HG03108 (cell line): ENCODE data around the gene COX6B2.

Experiments
- ATAC-seq: cut with Tn5 transposase; IDR thresholded peaks from one replicate; pipeline ENCODE4 v1.9.1; 2021; ENCODE audit warnings: moderate library complexity; ENCODE audit not compliant: unreplicated experiment

The COX6B2 gene

DNA sequence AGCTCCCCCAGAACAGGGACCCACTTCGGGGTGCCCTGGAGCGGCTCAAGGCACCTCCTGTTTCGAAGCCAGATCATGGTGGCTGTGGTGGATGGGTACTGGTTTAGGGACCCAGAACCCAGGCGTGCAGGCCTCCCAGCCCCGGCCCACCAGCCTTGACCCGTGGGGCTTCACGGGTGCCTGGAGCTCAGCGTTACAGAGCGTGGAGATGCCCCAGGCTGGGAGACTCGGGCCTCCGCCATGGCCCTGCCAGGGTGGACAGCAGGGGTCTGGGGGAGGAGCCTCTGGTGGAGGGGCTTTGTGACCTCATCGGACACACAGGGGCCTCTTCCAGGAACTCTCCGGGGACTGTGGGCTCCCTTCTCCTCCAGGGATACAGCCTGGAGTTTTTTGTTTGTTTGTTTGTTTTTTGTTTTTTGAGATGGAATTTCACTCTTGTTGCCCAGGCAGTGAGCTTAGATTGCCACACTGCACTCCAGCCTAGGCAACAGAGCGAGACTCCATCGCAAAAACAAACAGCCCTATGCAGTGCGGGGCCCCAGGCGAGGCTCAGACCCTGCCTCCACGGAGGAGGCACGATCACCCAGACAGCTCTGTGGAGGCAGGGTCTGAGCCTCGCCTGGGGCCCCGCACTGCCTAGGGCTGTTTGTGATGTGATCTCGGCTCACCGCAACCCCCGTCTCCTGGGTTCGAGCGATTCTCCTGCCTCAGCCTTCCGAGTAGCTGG is 8.6 kb upstream of the COX6B2 start, which contains the start of gene GARIN5B:
TSS of gene GARIN5B (minus strand) at position 271 of the 727 bp plus-strand sequence. CDS start at position 77, 194 bp downstream.
- no peak for ATAC-seq

DNA sequence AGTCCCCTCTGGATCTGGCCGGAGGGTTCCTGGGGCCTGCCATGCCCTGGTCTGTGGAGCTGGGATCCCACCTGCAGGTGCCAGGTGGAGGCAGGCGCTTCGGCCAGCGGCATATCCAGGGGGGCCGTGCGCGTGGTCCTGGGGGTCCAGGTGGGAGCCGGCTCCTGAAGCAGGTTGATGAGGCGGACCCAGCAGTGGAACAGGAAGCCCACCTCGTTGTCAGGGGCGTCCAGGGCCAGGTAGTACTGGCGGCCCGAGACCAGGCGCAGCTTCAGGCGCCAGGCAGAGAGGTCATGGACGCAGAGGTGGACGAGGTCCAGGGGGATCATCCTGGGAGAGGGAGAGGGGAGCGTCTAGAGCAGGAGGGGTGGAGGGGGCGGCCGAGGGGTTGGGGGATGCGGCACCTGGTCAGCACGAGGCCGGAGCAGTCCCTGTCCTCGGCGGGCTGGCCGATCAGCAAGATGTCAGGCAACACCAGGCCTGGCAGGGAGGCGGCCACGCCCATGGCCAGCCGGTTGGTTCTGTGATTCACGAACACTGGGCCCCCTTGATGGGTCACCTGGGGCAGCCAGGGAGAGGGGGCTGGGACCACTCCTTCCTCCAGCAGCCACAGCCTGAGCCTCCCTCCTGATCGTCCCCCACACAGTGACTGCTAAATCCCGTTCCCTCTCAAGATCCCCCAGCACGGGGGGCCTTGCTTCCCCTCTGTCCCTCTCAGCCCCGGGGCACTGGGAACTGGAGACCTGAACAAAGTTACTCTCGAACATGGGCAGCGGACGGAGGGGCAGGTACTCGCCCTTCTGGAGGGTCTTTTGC is 7.9 kb upstream of the COX6B2 start:
- no peak for ATAC-seq

DNA sequence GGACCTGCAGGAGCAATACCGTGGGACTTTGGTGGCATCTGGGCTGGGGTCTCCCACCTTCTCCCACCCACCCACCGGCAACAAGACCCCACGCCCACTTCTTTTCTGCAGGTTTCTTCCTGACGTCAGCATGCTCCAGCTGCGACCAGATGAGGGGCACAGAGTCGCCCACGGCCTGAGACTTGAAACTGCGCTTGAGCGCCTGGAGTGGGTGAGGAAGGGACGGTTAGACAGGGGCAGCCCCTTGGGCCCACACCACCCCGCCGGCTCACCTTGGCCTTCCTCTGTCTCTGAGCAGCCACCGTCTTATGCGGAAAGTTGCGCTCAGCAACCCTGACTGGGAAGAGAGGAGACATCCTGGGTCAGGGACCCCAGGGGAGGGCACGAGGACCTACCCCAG is 6.4 kb upstream of the COX6B2 start:
- ATAC-seq, result no peak

DNA sequence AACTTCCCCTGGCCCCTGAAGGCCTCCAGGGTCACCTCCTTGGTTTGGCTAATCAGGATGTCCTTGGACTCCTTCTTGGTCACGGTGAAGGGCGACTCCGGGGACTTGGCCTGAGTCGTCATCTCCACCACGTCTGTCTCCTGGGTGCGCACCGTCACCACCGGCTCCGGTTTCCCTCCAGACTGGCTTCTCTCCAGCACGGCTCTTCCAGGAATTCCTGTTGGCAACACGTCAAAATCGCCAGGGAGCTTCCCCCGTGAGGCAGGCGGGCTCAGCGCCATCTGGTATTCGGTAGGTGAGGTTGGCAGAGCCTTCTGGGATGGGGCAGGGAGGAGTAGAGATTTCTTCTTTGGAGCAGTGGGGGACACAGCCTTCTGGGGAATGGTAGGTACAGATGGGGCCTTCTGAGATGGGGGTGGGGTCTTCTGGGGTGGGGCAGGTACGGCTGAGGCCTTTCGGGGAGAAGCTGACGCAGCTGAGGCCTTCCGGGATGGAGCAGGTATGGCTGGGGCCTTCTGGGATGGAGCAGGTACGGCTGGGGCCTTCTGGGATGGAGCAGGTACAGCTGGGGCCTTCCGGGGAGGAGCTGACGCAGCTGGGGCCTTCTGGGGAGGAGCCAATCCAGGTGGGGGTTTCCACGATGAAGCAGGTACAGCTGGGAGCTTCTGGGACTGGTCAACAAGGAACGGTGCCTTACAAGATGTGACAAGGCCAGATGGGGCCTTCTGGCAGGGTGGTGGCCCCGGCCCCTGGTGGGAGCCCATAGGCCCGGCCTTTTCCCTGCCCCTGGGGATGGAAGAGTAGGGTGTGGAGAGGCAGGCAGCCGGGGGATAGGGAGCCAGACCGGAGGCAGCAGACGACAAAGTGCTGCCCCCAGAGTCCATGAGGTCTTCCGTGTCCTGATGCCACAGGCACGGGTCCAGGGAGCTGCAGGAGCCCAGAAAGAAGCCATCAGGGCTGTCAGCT is 4.7 kb upstream of the COX6B2 start:
- no peak for ATAC-seq

DNA sequence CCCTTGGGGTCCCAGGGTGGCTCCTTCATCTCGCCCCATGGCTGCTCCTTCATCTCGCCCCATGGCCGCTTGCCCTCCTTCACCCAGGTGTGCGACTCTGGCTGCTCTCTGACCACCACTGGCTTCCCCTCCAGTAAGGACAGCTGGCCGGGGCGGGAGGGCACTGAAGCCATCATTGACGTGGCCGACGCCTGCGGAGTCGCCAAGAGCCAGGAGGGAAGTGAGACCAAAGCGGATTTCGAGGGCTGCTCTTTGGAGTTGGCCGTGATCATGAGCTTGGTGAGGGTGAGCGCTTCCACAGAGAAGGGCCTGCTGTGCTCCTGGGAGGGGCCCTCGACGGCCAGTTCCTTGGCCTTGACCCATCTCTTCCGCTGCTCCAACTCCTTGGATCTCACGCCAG is 4.0 kb upstream of the COX6B2 start:
- no peak for ATAC-seq

DNA sequence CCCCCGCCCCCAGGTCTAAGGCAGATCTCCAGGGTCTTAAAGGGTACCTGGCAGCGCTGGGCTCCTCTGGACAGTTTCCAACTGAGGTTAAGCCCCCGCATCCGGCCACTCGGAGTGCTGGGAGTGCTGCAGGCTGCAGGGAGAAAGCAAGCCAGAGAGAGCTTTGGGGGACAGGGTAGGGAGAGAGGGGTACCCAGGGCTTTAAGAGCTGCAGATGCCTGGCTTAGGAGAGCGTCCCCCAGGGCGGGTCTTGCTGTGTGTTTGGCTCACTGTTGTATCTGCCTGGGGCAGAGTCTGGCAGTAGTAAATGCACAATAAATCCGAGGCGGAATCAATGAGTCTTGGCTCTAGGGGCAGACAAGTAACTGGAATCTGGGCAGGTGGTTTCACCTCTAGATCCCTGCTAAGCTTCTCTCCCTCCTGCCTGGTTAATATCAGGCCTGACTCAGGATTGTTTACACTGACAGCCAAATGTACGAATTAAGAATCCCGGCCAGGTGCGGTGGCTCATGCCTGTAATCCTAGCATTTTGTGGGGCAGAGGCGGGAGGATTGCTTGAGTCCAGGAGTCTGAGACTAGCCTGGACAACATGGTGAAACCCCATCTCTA is 798 bp upstream of the COX6B2 start:
- ATAC-seq, result no peak

DNA sequence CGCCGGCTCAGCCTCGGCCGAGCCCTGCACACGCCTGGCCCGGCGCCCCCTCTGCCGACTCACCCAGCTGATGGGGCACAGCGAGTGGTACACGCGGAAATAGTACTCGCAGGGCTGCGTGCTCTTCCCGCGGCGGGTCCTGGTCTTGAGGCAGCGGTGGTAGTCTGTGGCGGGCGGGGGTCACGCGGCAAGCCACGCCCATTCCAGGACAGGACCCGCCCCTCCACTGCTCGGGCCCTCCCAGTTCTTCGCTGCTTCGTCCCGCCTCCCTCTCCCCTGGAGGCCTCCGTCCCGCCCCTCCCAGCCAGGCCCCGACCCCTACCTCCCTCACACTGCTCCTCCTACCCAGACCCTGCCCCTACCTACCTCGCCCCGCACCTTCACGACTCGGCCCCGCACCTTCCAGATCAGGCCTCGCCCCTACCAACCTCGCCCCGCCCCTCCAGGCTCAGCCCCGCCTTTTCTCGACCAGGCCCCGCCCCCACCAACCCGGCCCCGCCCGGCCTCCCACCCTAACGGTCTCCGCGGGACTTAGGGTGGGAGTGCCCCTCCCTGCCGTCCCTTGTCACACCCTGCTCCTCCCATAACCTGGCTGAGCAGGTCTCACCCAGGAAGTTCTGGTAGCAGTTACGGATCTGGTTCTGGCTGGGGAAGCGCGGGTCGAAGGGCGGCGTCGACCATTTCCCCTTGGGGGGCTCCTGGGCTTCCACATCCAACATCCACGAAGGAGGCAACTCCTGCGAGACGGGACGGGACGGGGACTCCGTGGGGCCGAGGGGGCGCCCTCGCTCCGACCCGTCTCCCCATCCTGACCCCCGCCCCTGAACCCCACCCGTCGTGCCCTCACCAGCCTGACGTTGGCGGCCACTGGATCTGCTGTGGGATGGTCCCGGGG is 469 bp downstream of the COX6B2 start:
- no peak for ATAC-seq

DNA sequence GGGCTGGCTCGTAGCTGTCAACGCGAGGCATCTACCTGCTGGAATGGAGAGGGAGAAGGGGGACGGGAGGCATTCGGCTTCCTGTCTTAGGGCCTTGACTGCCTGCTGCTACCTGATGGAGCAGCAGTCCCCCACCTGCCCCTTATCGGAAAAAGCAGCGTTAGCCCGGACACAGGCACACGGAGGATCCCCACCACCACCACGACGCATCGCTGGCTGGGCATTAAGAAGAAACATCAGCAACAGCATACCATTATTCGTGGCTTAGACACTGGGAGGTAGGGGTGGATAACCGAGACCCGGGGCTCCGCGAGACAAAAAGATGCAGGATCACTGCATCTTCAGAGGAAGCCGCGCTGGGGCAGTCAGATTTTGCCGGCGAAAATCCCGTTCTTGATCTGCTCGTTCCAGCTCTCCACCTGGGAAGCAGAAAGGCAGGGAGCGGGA is 1.1 kb downstream of the COX6B2 start:
- no peak for ATAC-seq

DNA sequence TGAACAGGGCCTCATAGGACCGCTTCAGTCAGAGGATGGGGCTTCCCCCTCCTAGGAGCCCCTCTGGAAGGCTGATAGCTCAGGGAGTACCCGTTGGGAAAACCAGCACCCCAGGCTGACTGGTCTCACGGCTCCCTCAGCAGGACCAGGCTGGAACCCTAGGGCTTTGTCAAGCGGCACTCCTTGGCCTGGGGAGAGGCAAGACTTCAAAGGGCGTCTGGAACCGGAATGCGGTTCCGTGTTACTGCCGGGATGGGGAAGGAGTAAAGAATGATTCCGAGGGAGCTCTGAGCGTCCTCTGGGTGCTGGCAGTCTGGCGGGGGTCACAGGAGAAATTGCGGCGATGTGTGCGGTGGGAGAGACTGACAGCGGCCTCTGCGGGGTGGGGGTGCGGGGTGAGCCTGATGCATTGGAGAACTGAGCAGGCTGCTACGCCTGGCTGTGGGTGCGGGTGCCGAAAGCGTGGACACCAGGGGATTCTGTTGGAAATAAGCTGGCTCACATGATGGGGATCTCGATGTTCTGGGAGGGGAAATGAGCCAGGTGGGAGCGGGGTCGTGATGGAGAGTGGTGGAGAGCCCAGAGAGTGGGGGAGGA is 1.9 kb downstream of the COX6B2 start:
- no peak for ATAC-seq

DNA sequence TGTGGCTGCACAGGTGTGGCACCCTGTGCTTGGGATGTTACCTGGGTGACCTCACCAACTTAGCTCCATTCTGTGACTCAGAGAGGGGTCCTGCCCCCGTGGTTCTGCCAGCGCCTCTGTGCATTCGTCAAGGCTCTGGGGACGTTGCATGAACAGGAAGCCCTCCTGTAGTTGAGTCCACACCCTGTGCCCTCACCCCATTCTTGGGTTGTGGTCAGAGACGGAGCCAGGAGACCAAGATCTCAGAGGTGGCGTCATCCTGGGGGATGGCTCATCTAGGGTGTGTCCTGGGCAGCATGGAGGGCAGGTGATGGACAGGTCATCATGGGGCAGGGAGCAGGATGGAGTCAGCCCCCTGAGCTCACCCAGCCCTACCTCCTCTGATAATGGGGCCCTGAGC is 2.5 kb downstream of the COX6B2 start:
- no peak for ATAC-seq

DNA sequence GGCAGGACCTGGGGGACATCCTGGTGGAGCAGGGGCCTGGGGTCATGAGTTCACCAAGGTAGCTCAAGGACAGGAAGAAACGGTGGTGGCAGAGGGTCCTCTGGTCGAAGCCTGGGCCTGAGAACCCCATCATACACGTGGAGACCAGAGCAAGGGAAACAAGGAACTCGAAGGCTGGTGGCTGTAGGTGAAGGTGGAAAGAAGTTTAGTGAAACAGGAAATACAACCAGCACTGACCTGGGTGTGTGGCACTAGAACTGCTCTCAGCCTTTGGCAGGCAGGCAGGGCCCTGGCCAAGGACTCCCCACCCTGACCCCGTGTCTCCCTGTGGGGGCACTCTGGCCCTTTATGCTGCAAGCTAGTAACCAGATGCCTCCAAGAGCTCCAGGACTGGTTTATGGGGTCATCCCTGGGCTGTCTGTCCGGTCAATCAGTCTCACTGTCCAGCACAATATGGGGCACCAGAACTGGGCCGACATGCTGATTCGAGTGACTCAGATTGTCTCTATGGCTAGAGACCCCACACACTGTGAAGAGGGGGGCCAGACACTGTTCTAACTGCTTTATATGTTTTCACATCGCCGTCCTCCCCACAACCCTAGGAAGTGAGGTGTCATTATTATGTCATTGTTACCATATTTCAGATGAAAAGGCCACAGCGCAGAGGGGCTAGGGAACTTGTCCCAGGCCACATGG is 3.8 kb downstream of the COX6B2 start:
- ATAC-seq, result no peak

DNA sequence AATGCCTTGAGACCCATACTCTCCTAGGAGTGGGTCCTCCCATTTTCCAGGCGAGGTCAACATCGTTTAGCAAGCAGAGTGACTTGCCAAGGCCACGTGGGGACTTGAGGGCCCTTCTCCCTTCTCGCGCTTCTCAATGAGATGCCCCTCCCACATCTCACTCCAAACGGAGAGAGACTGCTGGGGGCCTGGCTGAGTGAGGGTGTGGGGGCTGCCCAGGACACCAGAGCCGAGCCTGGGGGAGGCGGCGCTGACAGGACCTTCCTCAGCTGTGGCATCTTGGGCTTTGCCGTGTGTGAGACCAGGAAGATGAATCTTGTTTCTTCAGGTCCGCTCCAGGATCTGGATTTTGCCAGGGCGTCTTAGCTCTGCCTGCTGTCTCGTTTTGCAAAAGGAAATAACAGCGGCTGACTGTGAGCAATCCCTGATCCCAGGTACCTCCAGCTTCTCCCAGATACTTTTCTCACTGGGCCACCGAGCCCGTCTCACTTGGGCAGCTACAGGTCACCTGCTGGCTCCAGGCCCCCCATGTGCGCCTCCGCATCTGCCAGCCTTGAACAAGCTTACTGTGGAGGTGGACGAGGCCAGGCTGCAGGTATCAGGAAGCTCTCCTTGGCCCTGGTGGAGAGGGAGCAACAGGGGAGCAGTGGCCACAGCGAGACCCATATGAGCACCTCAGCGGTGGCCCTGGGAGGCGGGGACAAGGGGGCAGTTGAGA is 6.0 kb downstream of the COX6B2 start:
- ATAC-seq, result no peak

DNA sequence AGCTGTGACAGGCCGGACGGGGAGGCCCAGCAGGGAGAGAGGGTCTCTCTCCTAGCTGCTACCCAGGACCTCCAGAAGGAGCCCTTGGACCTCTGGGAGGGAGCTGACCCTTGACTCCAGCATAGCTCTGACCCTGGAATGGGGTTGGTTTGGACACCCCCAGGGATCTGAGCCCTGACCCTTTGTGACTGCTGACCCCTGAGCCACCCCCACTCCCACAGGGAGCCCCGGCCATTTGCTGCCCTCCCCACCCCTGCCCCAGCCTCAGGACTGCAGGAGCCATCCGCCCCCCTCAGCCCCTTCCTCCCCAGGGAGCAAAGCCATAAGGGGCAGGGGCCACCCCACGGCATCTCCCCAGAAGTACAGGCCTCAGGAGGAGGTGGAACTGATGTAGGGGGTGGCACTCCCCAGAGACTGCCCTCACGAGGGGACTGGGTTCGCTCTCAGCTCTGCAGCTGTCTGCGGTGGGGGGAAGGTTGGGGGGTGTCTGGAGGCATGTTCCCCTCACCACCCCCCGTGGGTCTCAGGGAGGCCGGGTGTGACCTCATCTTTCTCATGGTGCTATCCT is 7.0 kb downstream of the COX6B2 start:
- ATAC-seq, result no peak

DNA sequence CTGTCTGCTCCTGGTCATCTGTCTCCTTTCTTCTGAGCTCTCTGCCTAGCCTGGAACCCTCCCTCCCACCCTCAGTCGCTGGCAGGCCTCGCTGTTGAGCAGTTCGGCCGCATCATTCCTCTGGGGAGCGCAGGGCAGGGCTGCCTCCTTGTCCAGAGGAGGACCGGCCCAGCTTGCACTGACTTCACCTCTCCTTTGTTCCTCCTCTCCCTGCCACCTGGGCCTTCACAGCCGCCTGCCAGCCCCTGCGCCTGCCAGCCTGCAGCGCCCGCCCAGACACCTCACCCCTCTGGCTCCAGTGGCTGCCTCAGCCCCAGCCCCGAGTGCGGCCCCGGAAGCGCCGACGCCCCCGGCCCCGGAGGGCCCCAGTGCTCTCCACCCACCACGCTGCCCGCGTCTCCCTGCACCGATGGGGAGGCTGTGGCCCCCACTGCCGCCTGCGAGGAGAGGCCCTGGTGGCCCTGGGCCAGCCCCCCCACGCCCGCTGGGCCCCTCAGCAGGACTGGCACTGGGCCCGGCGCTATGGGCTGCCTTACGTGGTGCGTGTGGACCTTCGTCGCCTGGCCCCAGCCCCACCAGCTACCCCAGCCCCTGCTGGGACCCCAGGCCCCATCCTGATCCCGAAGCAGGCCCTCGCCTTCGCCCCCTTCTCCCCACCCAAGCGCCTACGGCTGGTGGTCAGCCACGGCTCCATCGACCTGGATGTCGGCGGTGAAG is 7.6 kb downstream of the COX6B2 start:
- no peak for ATAC-seq

DNA sequence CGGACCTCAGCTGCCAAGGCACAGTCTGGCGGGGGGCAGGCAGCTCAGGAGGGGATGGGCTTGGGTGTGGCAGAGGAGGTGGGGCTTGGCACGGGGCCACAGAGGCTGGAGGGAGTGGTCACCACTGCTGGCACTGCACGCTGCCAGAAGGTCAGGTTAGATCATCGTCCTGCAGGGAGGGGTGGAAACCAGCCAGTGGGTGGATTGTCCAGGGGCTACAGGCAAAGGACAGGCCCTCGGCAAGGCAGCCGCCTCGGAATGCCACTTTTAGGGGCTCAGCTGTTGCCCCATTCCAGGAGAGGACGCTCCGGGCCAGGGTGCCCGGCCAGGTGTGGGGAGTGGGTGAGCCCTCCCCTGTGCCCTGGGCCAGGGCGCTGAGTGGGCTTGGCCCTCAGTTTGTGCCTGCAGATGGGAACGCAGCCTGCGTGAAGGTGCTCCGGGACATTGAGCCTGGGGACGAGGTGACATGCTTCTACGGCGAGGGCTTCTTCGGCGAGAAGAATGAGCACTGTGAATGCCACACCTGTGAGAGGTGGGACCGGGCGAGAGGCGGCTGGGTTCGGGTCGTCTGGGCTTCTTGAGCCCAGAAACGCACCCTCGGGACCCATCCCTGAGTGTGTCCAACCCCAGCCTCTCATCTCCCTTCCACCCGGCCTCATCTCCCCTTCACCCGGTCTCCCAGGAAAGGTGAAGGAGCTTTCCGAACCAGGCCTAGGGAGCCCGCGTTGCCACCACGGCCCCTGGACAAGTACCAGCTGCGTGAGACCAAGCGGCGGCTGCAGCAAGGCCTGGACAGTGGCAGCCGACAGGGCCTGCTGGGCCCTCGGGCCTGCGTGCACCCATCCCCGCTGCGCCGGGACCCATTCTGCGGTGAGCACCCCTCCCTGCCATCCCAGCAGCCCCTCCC is 8.4 kb downstream of the COX6B2 start:
- ATAC-seq, result no peak
